IMR-90 (cell line): ENCODE measurements around the gene KDM3A. TPM values are rescaled to one million over a fixed set of nuclear protein-coding genes. Genes with fewer than 3 reads are reported as not detected.

Experiments used
- ATAC-seq: fragments of 200-7000 bp; cut with Tn5 transposase; 2 replicates; pipeline ENCODE4 v1.9.1; 2020; ENCODE audit warnings: low read depth, mild to moderate bottlenecking, moderate library complexity
- BruUV-seq: library from RNA; stranded (reverse); fragments of 400-500 nt; replicated peaks from 2 replicates; lab custom pipeline; 2021; lab: Mats Ljungman, UMichigan
- CTCF ChIA-PET: fragments of 300-600 bp; formaldehyde crosslinking; extraction: SDS; loops from one replicate; lab custom pipeline; 2021; ENCODE audit warnings: antibody characterized with exemption; lab: Yijun Ruan, JAX
- POLR2A ChIA-PET: fragments of 300-600 bp; sonication (Branson Sonifier 250); formaldehyde crosslinking; loops from one replicate; lab custom pipeline; 2022; ENCODE audit warnings: antibody characterized with exemption; ENCODE audit not compliant: unreplicated experiment; lab: Charles Lee
- DNase-seq: peaks from one replicate; pipeline ENCODE4 v3.0.0; 2013
- H2AFZ ChIP-seq: replicated peaks from 2 replicates; pipeline ENCODE3; 2013; ENCODE audit warnings: low read length, mild to moderate bottlenecking; ENCODE audit not compliant: poor library complexity
- H2AK5ac ChIP-seq: 2 replicates; pipeline ENCODE4 v1.6.1; 2013; ENCODE audit warnings: low read depth, low read length, inconsistent platforms
- H2AK9ac ChIP-seq: replicated peaks from 2 replicates; pipeline ENCODE3; 2013; ENCODE audit warnings: mild to moderate bottlenecking, low read depth, low read length, moderate library complexity; ENCODE audit not compliant: poor library complexity
- H2BK120ac ChIP-seq: 2 replicates; pipeline ENCODE4 v1.6.1; 2013; ENCODE audit warnings: low read depth, low read length, inconsistent platforms
- H2BK15ac ChIP-seq: 3 replicates; pipeline ENCODE4 v1.6.1; 2013; ENCODE audit warnings: low read depth, low read length, inconsistent platforms
- H2BK20ac ChIP-seq: 2 replicates; pipeline ENCODE4 v1.6.1; 2013; ENCODE audit warnings: low read depth, mild to moderate bottlenecking, inconsistent platforms, low read length, moderate library complexity
- H2BK5ac ChIP-seq: 2 replicates; pipeline ENCODE4 v1.6.1; 2013; ENCODE audit warnings: mild to moderate bottlenecking, low read depth, low read length, inconsistent platforms; ENCODE audit not compliant: poor library complexity, severe bottlenecking
- H3K14ac ChIP-seq: replicated peaks from 2 replicates; pipeline ENCODE4 v1.6.1; 2013; ENCODE audit warnings: low read depth, low read length, inconsistent platforms
- H3K18ac ChIP-seq: 2 replicates; pipeline ENCODE4 v1.6.1; 2013; ENCODE audit warnings: low read depth, low read length, control low read depth
- H3K23ac ChIP-seq: 2 replicates; pipeline ENCODE4 v1.6.1; 2013; ENCODE audit warnings: low read depth, low read length, inconsistent platforms
- H3K27ac ChIP-seq: 2 replicates; pipeline ENCODE4 v1.5.1; 2013; ENCODE audit warnings: mild to moderate bottlenecking, control low read depth, low read length; ENCODE audit not compliant: insufficient read depth
- H3K27me3 ChIP-seq: 2 replicates; pipeline ENCODE4 v1.6.1; 2013; ENCODE audit warnings: low read length; ENCODE audit not compliant: control insufficient read depth, insufficient read depth
- H3K36me3 ChIP-seq: 2 replicates; pipeline ENCODE4 v1.6.1; 2013; ENCODE audit warnings: low read length, mixed read lengths; ENCODE audit not compliant: control insufficient read depth, insufficient read depth
- H3K4ac ChIP-seq: 2 replicates; pipeline ENCODE4 v1.6.1; 2013; ENCODE audit warnings: low read depth, low read length, inconsistent platforms
- H3K4me1 ChIP-seq: 2 replicates; pipeline ENCODE4 v1.6.1; 2013; ENCODE audit warnings: low read length, mixed read lengths; ENCODE audit not compliant: control insufficient read depth, insufficient read depth
- H3K4me2 ChIP-seq: 2 replicates; pipeline ENCODE4 v1.6.1; 2013; ENCODE audit warnings: low read depth, mild to moderate bottlenecking, control low read depth, low read length, moderate library complexity
- H3K4me3 ChIP-seq: 2 replicates; pipeline ENCODE4 v1.5.1; 2013; ENCODE audit warnings: low read depth, mild to moderate bottlenecking, control low read depth, low read length, moderate library complexity; ENCODE audit not compliant: insufficient read depth
- H3K56ac ChIP-seq: 2 replicates; pipeline ENCODE4 v1.6.1; 2013; ENCODE audit warnings: low read length, inconsistent platforms; ENCODE audit not compliant: insufficient read depth; ENCODE audit errors: extremely low read depth
- H3K79me1 ChIP-seq, 2 experiments: 2 replicates each; pipeline ENCODE4 v1.6.1; 2013; ENCODE audit warnings: low read length in 2 of 2, inconsistent platforms in 1 of 2, low read depth in 1 of 2
- H3K9ac ChIP-seq: 2 replicates; pipeline ENCODE4 v1.6.1; 2013; ENCODE audit warnings: low read depth, low read length, control low read depth
- H3K9me1 ChIP-seq: 2 replicates; pipeline ENCODE4 v1.6.1; 2013; ENCODE audit warnings: low read length, inconsistent platforms; ENCODE audit not compliant: insufficient read depth
- H3K9me3 ChIP-seq: 2 replicates; pipeline ENCODE4 v1.6.1; 2013; ENCODE audit warnings: low read length; ENCODE audit not compliant: control insufficient read depth, insufficient read depth
- H4K20me1 ChIP-seq: 2 replicates; pipeline ENCODE4 v1.6.1; 2013; ENCODE audit warnings: low read length, inconsistent platforms; ENCODE audit not compliant: insufficient read depth
- H4K5ac ChIP-seq: 2 replicates; pipeline ENCODE4 v1.6.1; 2013; ENCODE audit warnings: mild to moderate bottlenecking, low read depth, low read length, control low read depth
- H4K8ac ChIP-seq, 2 experiments: 2 replicates each; pipeline ENCODE4 v1.6.1; 2013; ENCODE audit warnings: low read depth in 2 of 2, low read length in 2 of 2, control low read depth in 1 of 2, inconsistent platforms in 1 of 2
- H4K91ac ChIP-seq: 2 replicates; pipeline ENCODE4 v1.6.1; 2013; ENCODE audit warnings: low read depth, low read length, inconsistent platforms; ENCODE audit not compliant: insufficient read depth
- BHLHE40 ChIP-seq: fragments of 150-350 bp; IDR thresholded peaks from 2 replicates; pipeline ENCODE4 v1.6.1; 2016; ENCODE audit warnings: mild to moderate bottlenecking, low read depth, low read length
- CHD1 ChIP-seq: IDR thresholded peaks from 2 replicates; pipeline ENCODE4 v1.6.1; 2012; ENCODE audit warnings: low read depth, low read length, improper control_type of control experiment
- ELK1 ChIP-seq: fragments of 150-350 bp; IDR thresholded peaks from 2 replicates; pipeline ENCODE4 v1.6.1; 2016; ENCODE audit warnings: low read depth, mild to moderate bottlenecking, low read length, moderate library complexity, borderline replicate concordance
- FOS ChIP-seq: fragments of 150-350 bp; IDR thresholded peaks from 2 replicates; pipeline ENCODE4 v1.6.1; 2016; ENCODE audit warnings: low read depth, low read length
- MAFK ChIP-seq: IDR thresholded peaks from 2 replicates; pipeline ENCODE4 v1.6.1; 2012; ENCODE audit warnings: low read depth, low read length, improper control_type of control experiment
- MXI1 ChIP-seq: IDR thresholded peaks from 2 replicates; pipeline ENCODE4 v1.6.1; 2012; ENCODE audit warnings: low read depth, mild to moderate bottlenecking, low read length, moderate library complexity, borderline replicate concordance
- NFE2L2 ChIP-seq: fragments of 150-350 bp; IDR thresholded peaks from 2 replicates; pipeline ENCODE4 v1.6.1; 2016; ENCODE audit warnings: low read depth, mild to moderate bottlenecking, low read length
- POLR2A ChIP-seq: IDR thresholded peaks from 2 replicates; pipeline ENCODE4 v1.6.1; 2012; ENCODE audit warnings: mild to moderate bottlenecking, low read depth, low read length
- RAD21 ChIP-seq: IDR thresholded peaks from 2 replicates; pipeline ENCODE4 v1.6.1; 2012; ENCODE audit warnings: low read length, improper control_type of control experiment
- RCOR1 ChIP-seq: IDR thresholded peaks from 2 replicates; pipeline ENCODE4 v1.6.1; 2012; ENCODE audit warnings: mild to moderate bottlenecking, low read length, improper control_type of control experiment; ENCODE audit not compliant: insufficient replicate concordance
- RFX5 ChIP-seq: IDR thresholded peaks from 2 replicates; pipeline ENCODE4 v1.8.0; 2012; ENCODE audit warnings: low read depth, mild to moderate bottlenecking, low read length, moderate library complexity
- dilution Hi-C: fragments of 300-500 bp; cut with HindIII; formaldehyde crosslinking; loops from one replicate; pipeline ENCODE4 v1.14.3; 2018; ENCODE audit warnings: low sequenced_read_pairs; ENCODE audit not compliant: unreplicated experiment
- in situ Hi-C: fragments of 300-500 bp; cut with MboI; formaldehyde crosslinking; loops from 3 replicates; pipeline ENCODE4 v1.14.3; 2019; ENCODE audit warnings: low sequenced_read_pairs, inconsistent platforms, mixed read lengths
- intact Hi-C: fragments of 100-400 bp; cut with micrococcal nuclease; formaldehyde crosslinking; loops from 2 replicates; pipeline ENCODE4 v1.10.0; 2022
- polyA plus RNA-seq, 3 experiments: library from polyadenylated mRNA; depleted of rRNA; stranded (reverse); fragments of >200 nt; gene quantifications; 2 replicates each; pipeline ENCODE4 v1.2.3, GENCODE V29; 2012; ENCODE audit warnings: low replicate concordance in 1 of 3
- total RNA-seq: library from RNA; depleted of rRNA; stranded (reverse); fragments of >200 nt; gene quantifications from 2 replicates; pipeline ENCODE4 v1.2.3, GENCODE V29; 2012
- TF ChIP-seq, protein P1 (sequence below): conservative IDR thresholded peaks from 2 replicates; pipeline ENCODE4 v1.5.1; 2012; ENCODE audit warnings: mild to moderate bottlenecking, low read depth, low read length, improper control_type of control experiment

KDM3A gene
- total and polyA plus RNA-seq, 2 of the 4 experiments (the other 2 are of a cell fraction): 24.8 to 33.3 TPM

DNA sequence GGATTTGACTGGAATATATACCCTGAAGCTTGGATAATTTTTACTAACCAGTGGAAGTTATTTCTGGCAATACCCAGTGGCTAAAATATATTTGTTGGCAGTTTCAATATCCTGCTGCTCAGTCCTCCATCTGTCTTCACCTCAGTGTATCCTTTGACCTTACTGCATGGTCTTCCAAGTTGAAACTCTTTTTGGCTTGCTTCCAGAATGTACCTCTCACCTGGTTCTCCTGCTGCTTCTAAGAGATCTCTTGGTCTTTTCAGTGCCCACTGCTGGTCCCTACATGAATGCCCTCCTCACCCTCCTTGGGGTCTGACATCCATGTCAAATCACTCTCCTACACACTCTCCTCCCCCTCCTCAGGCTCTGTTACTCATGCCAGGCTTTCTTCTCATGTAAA lies 4.8 kb upstream of the KDM3A start:
- Histone ChIP-seq H3K27ac (no peak overlapping the region), H3K27me3 (peaks cover 1% of the 10 kb centered on the region), H3K18ac (no peak overlapping the region), H2BK20ac (no peak overlapping the region), H2AK9ac (no peak overlapping the region), H3K36me3 (no peaks in the 10 kb centered on the region), H2AK5ac (no peak overlapping the region), H3K79me1 (no peaks in the 10 kb centered on the region), H3K4me1 (no peaks in the 10 kb centered on the region), H3K4me2 (no peak overlapping the region), H3K23ac (no peak overlapping the region), H2BK5ac (no peak overlapping the region), H2AFZ (no peak overlapping the region), H4K91ac (no peak overlapping the region), H2BK15ac (no peak overlapping the region), H4K8ac (no peak overlapping the region), H3K4me3 (no peak overlapping the region), H2BK120ac (no peak overlapping the region), H3K9me1 (no peaks in the 10 kb centered on the region), H4K5ac (no peak overlapping the region), H3K56ac (no peak overlapping the region), H3K9ac (no peak overlapping the region), H3K14ac (no peak overlapping the region), H4K20me1 (no peaks in the 10 kb centered on the region; the same call in 1 of the 2 replicates), H3K9me3 (no peaks in the 10 kb centered on the region), H3K4ac (no peak overlapping the region)
- no peak for TF ChIP-seq CHD1
- TF ChIP-seq, protein P1, sequence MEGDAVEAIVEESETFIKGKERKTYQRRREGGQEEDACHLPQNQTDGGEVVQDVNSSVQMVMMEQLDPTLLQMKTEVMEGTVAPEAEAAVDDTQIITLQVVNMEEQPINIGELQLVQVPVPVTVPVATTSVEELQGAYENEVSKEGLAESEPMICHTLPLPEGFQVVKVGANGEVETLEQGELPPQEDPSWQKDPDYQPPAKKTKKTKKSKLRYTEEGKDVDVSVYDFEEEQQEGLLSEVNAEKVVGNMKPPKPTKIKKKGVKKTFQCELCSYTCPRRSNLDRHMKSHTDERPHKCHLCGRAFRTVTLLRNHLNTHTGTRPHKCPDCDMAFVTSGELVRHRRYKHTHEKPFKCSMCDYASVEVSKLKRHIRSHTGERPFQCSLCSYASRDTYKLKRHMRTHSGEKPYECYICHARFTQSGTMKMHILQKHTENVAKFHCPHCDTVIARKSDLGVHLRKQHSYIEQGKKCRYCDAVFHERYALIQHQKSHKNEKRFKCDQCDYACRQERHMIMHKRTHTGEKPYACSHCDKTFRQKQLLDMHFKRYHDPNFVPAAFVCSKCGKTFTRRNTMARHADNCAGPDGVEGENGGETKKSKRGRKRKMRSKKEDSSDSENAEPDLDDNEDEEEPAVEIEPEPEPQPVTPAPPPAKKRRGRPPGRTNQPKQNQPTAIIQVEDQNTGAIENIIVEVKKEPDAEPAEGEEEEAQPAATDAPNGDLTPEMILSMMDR: no peak
- no peak for TF ChIP-seq RFX5
- TF ChIP-seq NFE2L2: no peak
- TF ChIP-seq ELK1: no peak
- TF ChIP-seq MAFK: no peak
- TF ChIP-seq MXI1: no peak
- TF ChIP-seq RAD21: no peak
- TF ChIP-seq RCOR1: no peak
- TF ChIP-seq POLR2A: no peak
- TF ChIP-seq FOS: no peak
- no peak for TF ChIP-seq BHLHE40
- dilution Hi-C loops: no loop called here
- intact Hi-C loops: no loop called here
- BruUV-seq: no TSS peak
- no peak for ATAC-seq
- in situ Hi-C loops: no loop called here
- no peak for DNase-seq
- CTCF ChIA-PET: interaction anchor here (0.6 kb wide), 1 partner anchor 70 kb away, joined by 6 read pairs; no protein-coding TSS in a partner anchor
- POLR2A ChIA-PET: no interaction called here
